Measurements from ENCODE around the gene CEMIP.

GRCh38 chr15:80820092-80820491 lies 40.9 kb downstream of the CEMIP start:
- no peak for TF ChIP-seq SP1 (IDR thresholded peaks at IDR 0.05; ENCODE audit: low read depth, low read length)
- no peak for TF ChIP-seq GTF2F1 (IDR thresholded peaks at IDR 0.05; ENCODE audit: borderline replicate concordance, low read depth, low read length)
